NK-92 (cell line): ENCODE results near the gene ACAP3.

Source experiments
- DNase-seq: peaks from one replicate; lab custom pipeline; 2025; ENCODE audit not compliant: unreplicated experiment; lab: John Stamatoyannopoulos, UW

ACAP3 gene

GRCh38 chr1:1307923-1308755 is at the start of gene ACAP3, which contains the start of gene PUSL1:
ACAP3 (minus strand) TSS chr1:1307930; CDS start chr1:1307815, 115 bp downstream.
PUSL1 (plus strand) TSS chr1:1308597; CDS start chr1:1308644, 47 bp downstream.
- peak; percentile 39 for DNase-seq

GRCh38 chr1:1356796-1357401 is 49.2 kb upstream of the ACAP3 start:
- DNase-seq = no peak

GRCh38 chr1:1356166-1356795 is 48.6 kb upstream of the ACAP3 start:
- no peak for DNase-seq

GRCh38 chr1:1355416-1355815 is 47.7 kb upstream of the ACAP3 start:
- DNase-seq = no peak

GRCh38 chr1:1354271-1355247 is 46.8 kb upstream of the ACAP3 start:
- DNase-seq = no peak

- DNase-seq = no peak
These were observed 45.8 kb upstream of the ACAP3 start for GRCh38 chr1:1353389-1354151.

- no peak for DNase-seq
These were observed 45.2 kb upstream of the ACAP3 start for GRCh38 chr1:1352786-1353388.

GRCh38 chr1:1351511-1352427 is 44.0 kb upstream of the ACAP3 start:
- DNase-seq = no peak

- DNase-seq = no peak
These were observed 41.7 kb upstream of the ACAP3 start, which contains the start of gene DVL1 for GRCh38 chr1:1349256-1350012. DVL1 (minus strand) TSS chr1:1349418; CDS start chr1:1349065, 353 bp downstream.

GRCh38 chr1:1348420-1349255 is 40.9 kb upstream of the ACAP3 start:
- no peak for DNase-seq

GRCh38 chr1:1347663-1348419 is 40.1 kb upstream of the ACAP3 start:
- DNase-seq = no peak

GRCh38 chr1:1347026-1347595 is 39.4 kb upstream of the ACAP3 start:
- no peak for DNase-seq

- no peak for DNase-seq
These were observed 38.8 kb upstream of the ACAP3 start for GRCh38 chr1:1346501-1346890.

- no peak for DNase-seq
These were observed 38.2 kb upstream of the ACAP3 start for GRCh38 chr1:1345860-1346500.

- DNase-seq = no peak
These were observed 37.7 kb upstream of the ACAP3 start for GRCh38 chr1:1345384-1345783.
